Small intestine (tissue), 7 donors: ENCODE measurements around the gene TBX2. TPM values are rescaled to one million over a fixed set of nuclear protein-coding genes. Genes with fewer than 3 reads are reported as not detected.

Experiments
- DNase-seq, 2 donors: peaks; one replicate each; pipeline versions ENCODE4 v3.0.0 to v3.0.0-alpha.2; 2013
- FAIRE-seq: peaks from 2 replicates; lab custom pipeline; 2012; peaks lifted over from hg19 to GRCh38; lab: Jason Lieb, UNC
- H3K27ac ChIP-seq, 3 donors: one replicate each; pipeline ENCODE4 v1.5.1; 2013; ENCODE audit warnings: low read length in 2 of 3, mild to moderate bottlenecking in 2 of 3, control low read depth in 1 of 3, inconsistent platforms in 1 of 3, low read depth in 1 of 3, moderate library complexity in 1 of 3
- H3K27me3 ChIP-seq, 3 donors: one replicate each; pipeline ENCODE4 v1.6.1; 2013; ENCODE audit warnings: low read length in 3 of 3, inconsistent platforms in 1 of 3; ENCODE audit not compliant: control insufficient read depth in 3 of 3, insufficient read depth in 3 of 3
- H3K36me3 ChIP-seq, 3 donors: one replicate each; pipeline ENCODE4 v1.6.1; 2013; ENCODE audit warnings: low read length in 3 of 3, inconsistent platforms in 1 of 3, low read depth in 1 of 3, mild to moderate bottlenecking in 1 of 3, moderate library complexity in 1 of 3; ENCODE audit not compliant: control insufficient read depth in 3 of 3, insufficient read depth in 2 of 3
- H3K4me1 ChIP-seq, 3 donors: one replicate each; pipeline ENCODE4 v1.6.1; 2013; ENCODE audit warnings: low read length in 2 of 3, inconsistent platforms in 1 of 3, low read depth in 1 of 3, mild to moderate bottlenecking in 1 of 3, moderate library complexity in 1 of 3; ENCODE audit not compliant: control insufficient read depth in 3 of 3, insufficient read depth in 2 of 3
- H3K4me3 ChIP-seq, 3 donors: one replicate each; pipeline ENCODE4 v1.5.1; 2013; ENCODE audit warnings: low read length in 3 of 3, control low read depth in 1 of 3, inconsistent platforms in 1 of 3, low read depth in 1 of 3, mild to moderate bottlenecking in 1 of 3, moderate library complexity in 1 of 3
- H3K9me3 ChIP-seq, 2 donors: one replicate each; pipeline ENCODE4 v1.6.1; 2013; ENCODE audit warnings: low read depth in 1 of 2, low read length in 1 of 2; ENCODE audit not compliant: control insufficient read depth in 2 of 2, insufficient read depth in 1 of 2
- WGBS, 3 donors: extraction: QIAGEN DNeasy Blood & Tissue Kit; methylation state at CpG; one replicate each; pipeline ENCODE4 v1.1.7; 2013; 5-methylcytosine and 5-hydroxymethylcytosine counted together
- polyA plus RNA-seq, 4 donors: library from polyadenylated mRNA; stranded (reverse) in 3 of 4; unstranded in 1 of 4; fragments of 200-250 nt in 3 of 4; fragments of 120-200 nt in 1 of 4; gene quantifications; one replicate each; pipeline versions ENCODE4 v1.2.1 to v1.2.3, GENCODE V29; 2013
- donor health status: healthy with polysubstance abuse.
- donor health status: control.
- donor health status: control.
- donor health status: Bipolar disorder and iron deficiency.
- donor health status: healthy.

TBX2 gene
- polyA plus RNA-seq, 4 donors = 0.45 to 9.6 (median 6.9) TPM

- 84 to 89% (median 88%) methylated on average over 18 of the region's 18 CpGs for WGBS, 3 donors
- DNase-seq (no peak), FAIRE-seq (no peak)
- H3K4me1 ChIP-seq = no peaks in the 10 kb centered on the region
- no peaks in the 10 kb centered on the region for H3K9me3 ChIP-seq
- peak overlapping the region in 1 of 3 donors; percentile 32 for H3K27ac ChIP-seq
- no peak overlapping the region for H3K4me3 ChIP-seq
- peaks cover 0 to 3% (median 0%) of the 10 kb centered on the region in 3 donors for H3K36me3 ChIP-seq
- H3K27me3 ChIP-seq = no peaks in the 10 kb centered on the region
Measured at GRCh38 chr17:61376931-61377838, 22.5 kb upstream of the TBX2 start.

- DNase-seq (no peak), FAIRE-seq (no peak)
- peaks cover 0 to 3% (median 0%) of the 10 kb centered on the region in 3 donors for H3K36me3 ChIP-seq
- 81 to 86% (median 84%) methylated on average over 8 of the region's 8 CpGs for WGBS, 3 donors
- H3K4me1 ChIP-seq = no peaks in the 10 kb centered on the region
- H3K27ac ChIP-seq = peak overlapping the region in 1 of 3 donors; percentile 52
- H3K9me3 ChIP-seq = no peaks in the 10 kb centered on the region
- no peak overlapping the region for H3K4me3 ChIP-seq
- H3K27me3 ChIP-seq = no peaks in the 10 kb centered on the region
Measured at GRCh38 chr17:61378658-61379456, 20.8 kb upstream of the TBX2 start.

GRCh38 chr17:61379457-61380216 lies 20.0 kb upstream of the TBX2 start:
- H3K9me3 ChIP-seq = no peaks in the 10 kb centered on the region
- FAIRE-seq = no peak
- H3K4me1 ChIP-seq = no peaks in the 10 kb centered on the region
- peaks cover 0 to 3% (median 0%) of the 10 kb centered on the region in 3 donors for H3K36me3 ChIP-seq
- WGBS, 3 donors = 90 to 92% (median 91%) methylated on average over 21 of the region's 21 CpGs
- DNase-seq = no peak
- H3K27ac ChIP-seq = peak overlapping the region in 1 of 3 donors; percentile 17
- H3K4me3 ChIP-seq = no peak overlapping the region
- no peaks in the 10 kb centered on the region for H3K27me3 ChIP-seq

- WGBS, 3 donors = 84 to 86% (median 85%) methylated on average over 10 of the region's 10 CpGs
- Histone ChIP-seq H3K9me3 (no peaks in the 10 kb centered on the region), H3K4me3 (no peak overlapping the region), H3K4me1 (no peaks in the 10 kb centered on the region), H3K27me3 (no peaks in the 10 kb centered on the region), H3K36me3 (peaks cover 0 to 3% (median 0%) of the 10 kb centered on the region in 3 donors), H3K27ac (peak overlapping the region in 1 of 3 donors; percentile 17)
- FAIRE-seq = no peak
- DNase-seq = no peak
Measured at GRCh38 chr17:61380217-61380835, 19.3 kb upstream of the TBX2 start.

GRCh38 chr17:61380836-61381525 lies 18.7 kb upstream of the TBX2 start:
- FAIRE-seq (no peak), DNase-seq (no peak)
- Histone ChIP-seq H3K4me3 (no peak overlapping the region), H3K9me3 (no peaks in the 10 kb centered on the region), H3K4me1 (no peaks in the 10 kb centered on the region), H3K27ac (no peak overlapping the region), H3K36me3 (peaks cover 0 to 3% (median 0%) of the 10 kb centered on the region in 3 donors), H3K27me3 (no peaks in the 10 kb centered on the region)
- WGBS, 3 donors = 78 to 91% (median 91%) methylated on average over 18 of the region's 18 CpGs

- no peaks in the 10 kb centered on the region for H3K9me3 ChIP-seq
- H3K36me3 ChIP-seq = peaks cover 0 to 3% (median 0%) of the 10 kb centered on the region in 3 donors
- no peak overlapping the region for H3K4me3 ChIP-seq
- FAIRE-seq (no peak), DNase-seq (no peak)
- H3K4me1 ChIP-seq = no peaks in the 10 kb centered on the region
- WGBS, 3 donors = 84 to 96% (median 93%) methylated on average over 5 of the region's 5 CpGs
- no peak overlapping the region for H3K27ac ChIP-seq
- H3K27me3 ChIP-seq = no peaks in the 10 kb centered on the region
Measured at GRCh38 chr17:61381537-61381936, 18.1 kb upstream of the TBX2 start.

GRCh38 chr17:61382796-61383688 lies 16.6 kb upstream of the TBX2 start:
- H3K36me3 ChIP-seq = peaks cover 0 to 3% (median 0%) of the 10 kb centered on the region in 3 donors
- WGBS, 3 donors = 87 to 94% (median 87%) methylated on average over 16 of the region's 16 CpGs

More at GRCh38 chr17:61382796-61383688, 16.6 kb upstream of the TBX2 start:
- no peak overlapping the region for H3K4me3 ChIP-seq
- H3K9me3 ChIP-seq = no peaks in the 10 kb centered on the region
- no peak overlapping the region for H3K27ac ChIP-seq
- DNase-seq (no peak), FAIRE-seq (no peak)
- H3K4me1 ChIP-seq = no peaks in the 10 kb centered on the region
- no peaks in the 10 kb centered on the region for H3K27me3 ChIP-seq
